ENCODE data around the gene SLC8A2. TPM values are rescaled to one million over a fixed set of nuclear protein-coding genes. Genes with fewer than 3 reads are reported as not detected.
A peak's percentile ranks its signal among the peaks of the same experiment; 100 is the strongest.

Gene SLC8A2
- total RNA-seq, 1 donor from 2014 or later: not detected

DNA sequence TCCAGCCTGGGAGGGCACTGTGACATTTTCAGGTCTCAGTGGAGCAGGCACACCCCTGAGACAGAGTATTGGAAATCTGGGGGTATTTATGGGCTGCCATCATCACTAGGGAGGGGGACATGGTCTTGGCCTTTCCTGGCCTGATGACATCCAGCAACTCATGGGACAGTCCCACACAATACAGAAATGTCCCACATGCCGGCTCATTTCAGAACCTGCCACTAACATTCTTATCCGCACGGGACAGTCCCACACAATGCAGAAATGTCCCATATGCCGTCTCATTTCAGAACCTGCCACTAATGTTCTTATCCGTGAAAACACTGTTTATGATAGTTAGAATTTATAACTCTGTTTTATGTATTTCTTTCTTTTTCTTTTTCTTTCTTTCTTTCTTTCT lies 9.8 kb downstream of the SLC8A2 start:
- no peak for DNase-seq (ENCODE audit: extremely low read depth, low read depth, low spot score)

DNA sequence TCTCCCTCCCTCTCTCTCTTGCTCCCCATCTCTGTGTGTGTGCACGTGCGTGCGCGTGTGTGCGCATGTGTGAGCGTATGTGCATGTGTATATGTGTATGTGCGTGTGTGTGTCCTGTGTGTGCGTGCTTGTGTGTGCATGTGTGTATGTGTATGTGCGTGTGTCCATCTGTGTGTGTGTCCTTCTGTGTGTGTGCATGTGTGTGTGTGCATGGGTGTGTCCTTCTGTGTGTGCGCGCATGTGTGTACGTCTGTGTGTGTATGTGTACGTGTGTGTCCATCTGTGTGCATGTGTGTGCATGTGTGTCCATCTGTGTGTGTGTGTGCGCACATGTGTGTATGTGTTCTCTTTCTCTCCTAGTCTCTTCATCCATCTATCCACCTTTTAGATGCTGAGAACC lies 12.2 kb downstream of the SLC8A2 start:
- DNase-seq (ENCODE audit: extremely low read depth, low read depth, low spot score): no peak

DNA sequence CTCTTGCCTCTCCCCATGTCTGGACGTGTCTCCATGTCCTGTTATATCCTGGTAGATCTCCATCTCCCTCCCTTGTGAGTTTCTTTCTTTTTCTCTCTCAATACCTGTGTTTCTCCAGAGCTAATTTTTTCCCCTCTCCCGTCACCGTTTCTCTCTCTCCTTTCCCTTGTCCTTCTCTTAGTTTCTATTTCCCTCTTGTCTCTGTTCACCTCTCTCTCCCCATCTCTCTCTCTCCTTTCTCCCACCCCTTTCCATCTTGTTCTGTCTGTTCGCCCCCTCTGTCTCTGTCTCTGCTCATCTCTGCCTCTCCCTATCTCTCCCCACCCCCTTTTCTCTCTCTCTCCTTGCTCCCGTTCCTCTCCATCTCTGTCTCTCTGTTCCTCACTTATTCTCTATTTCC lies 13.0 kb downstream of the SLC8A2 start:
- DNase-seq (ENCODE audit: extremely low read depth, low read depth, low spot score): no peak

DNA sequence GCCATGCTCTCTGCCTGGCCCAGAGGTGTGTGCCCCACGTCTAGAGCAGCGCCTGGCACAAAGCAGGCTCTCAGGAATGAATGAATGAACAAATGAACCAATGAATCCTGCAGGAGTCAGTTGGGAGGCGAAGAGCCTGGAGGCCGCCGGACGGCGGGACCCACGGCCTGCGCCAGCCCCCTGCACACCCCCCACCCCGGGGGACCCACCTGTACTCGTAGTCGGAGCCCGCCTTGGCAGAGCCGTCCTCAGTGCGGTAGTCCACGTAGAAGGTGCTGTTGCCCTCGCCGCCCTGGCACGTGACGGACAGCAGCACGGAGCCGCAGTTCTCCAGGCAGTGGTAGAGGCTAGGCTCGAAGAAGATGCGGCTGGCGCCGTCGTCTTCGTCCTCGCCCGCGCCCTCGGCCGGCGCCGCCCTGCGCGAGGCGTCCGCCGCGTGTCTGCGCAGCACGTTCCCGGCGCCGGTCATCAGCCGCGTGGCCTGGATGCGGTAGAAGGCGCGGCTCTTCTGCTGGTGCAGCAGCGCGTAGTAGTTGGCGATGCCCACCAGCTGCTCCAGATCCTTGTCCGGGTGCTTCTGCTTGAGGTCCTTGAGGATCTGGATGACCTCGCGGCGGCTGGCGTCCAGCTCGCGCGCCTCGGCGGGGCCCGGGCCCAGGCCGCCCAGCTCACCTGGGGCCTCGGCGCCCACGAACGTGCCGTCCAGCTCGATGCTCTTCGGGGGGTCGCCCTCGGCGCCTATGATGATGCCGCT lies 14.8 kb downstream of the SLC8A2 start:
- no peak for DNase-seq (ENCODE audit: extremely low read depth, low read depth, low spot score)

DNA sequence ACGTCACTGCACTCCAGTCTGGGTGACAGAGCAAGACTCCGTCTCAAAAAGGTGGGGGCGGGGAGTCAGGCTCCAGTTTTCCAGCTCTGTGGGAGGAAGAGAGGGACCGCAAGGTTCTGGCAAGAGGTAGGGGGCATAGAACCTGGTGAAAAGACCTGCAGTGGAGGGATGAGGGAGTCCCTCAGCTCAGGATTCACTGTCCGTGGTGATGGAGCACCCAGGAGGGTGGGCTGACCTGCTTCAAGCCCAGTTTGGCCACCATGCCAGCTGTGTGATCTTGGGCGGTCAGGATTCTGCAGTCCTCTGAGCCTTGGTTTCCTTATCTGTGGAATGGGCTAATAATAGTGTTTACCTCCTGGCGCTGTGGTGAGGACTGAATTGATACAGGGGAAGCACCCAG lies 21.2 kb downstream of the SLC8A2 start:
- no peak for DNase-seq (ENCODE audit: extremely low read depth, low read depth, low spot score)

DNA sequence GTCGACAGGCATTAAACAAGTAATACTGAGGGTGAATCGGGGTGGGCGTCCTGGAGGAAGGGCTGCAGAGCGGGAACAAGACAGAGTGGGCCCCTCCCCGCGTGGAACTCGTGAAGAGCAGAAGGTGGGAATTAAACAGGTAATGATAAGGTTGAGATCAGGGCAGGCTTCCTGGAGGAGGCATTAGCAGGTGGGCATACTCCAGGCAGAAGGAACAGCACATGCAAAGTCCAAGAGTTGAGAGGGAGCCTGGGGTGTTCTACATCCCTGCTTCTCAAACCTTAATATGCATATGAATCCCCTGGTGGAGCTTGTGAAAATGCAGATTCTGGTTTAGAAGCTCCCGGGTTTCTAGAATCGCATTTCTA lies 23.3 kb downstream of the SLC8A2 start:
- DNase-seq (ENCODE audit: extremely low read depth, low read depth, low spot score): no peak

DNA sequence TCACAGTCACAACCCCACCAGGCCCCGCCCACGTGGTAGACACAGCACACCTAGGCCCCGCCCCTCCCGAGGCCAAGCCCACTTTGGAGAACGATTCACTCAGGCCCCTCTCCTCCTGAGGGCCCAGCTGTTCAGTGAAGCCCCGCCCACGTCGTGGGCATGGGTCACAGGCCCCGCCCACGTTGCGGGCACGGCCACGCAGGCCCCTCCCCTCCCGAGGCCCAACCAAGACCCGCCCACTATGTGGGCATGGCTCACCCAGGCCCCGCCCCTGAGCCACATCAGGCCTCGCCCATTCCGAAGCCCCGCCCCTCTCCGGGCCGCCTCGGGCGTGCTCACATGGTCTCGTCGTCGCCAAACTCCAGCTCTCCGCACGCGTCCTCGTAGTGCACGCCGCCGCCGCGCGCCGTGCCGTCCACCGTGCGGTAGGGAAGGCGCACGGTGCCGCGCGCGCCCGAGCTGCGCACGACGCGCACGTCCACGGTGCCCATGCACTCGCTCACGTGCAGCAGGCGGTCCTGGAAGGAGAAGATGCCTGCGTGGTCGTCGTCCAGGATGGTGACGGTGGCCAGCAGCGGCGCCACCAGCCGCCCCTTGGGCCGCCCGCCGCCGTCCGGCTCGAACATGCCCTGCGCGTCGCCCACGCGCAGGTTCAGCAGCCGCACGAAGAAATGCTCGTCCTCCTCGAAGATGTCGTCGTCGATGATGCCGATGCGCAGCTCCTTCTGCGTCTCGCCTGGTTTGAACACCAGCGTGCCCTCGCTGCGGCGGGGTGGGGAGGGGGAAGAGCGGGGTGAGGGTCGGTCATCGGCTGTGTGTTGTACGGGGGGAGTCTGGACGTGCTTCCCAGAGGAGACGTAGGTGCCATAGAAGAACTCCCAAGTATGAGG lies 24.0 kb downstream of the SLC8A2 start:
- DNase-seq (ENCODE audit: extremely low read depth, low read depth, low spot score): no peak

DNA sequence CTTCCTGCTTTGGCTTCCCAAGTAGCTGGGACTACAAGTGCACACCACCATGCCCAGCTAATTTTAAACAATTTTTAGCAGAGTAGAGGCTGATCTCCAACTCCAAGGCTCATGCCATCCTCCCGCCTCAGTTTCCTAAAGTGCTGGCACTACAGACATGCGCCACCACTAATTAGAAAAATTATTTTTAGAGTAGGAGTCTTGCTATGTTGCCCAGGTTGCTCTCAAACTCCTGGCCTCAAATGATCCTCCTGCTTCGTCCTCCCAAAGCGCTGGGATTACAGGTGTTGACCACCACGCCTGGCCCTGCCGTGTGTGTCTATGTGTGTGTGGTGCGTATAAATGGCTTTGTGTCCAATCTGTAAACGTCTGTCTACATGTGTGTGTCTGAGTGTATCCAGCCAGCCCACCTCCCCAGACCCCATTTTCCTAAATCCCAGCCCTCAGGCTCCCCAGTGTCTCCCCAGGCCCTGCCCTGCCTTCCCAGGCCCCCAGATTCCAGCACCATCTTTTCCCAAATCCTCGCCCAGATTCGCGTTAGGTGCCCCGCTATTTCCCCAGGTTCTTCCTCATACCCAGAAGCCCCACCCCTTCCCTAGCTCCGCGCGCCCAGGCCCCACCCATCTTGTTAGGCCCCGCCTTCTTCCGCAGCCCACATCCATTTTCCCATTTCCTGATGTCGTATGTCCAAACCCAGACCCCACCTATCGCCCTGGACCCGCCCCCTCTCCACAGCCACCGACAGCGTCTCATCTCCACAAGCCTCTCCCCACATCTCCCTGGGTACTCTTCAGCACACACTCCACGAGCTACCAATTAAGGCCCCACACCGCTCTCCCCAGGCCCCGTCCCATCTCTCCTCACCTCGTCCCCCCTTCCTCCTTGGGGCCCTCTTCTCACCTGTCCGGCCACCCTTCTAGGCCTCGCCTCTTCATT lies 24.9 kb downstream of the SLC8A2 start:
- no peak for DNase-seq (ENCODE audit: extremely low read depth, low read depth, low spot score)

DNA sequence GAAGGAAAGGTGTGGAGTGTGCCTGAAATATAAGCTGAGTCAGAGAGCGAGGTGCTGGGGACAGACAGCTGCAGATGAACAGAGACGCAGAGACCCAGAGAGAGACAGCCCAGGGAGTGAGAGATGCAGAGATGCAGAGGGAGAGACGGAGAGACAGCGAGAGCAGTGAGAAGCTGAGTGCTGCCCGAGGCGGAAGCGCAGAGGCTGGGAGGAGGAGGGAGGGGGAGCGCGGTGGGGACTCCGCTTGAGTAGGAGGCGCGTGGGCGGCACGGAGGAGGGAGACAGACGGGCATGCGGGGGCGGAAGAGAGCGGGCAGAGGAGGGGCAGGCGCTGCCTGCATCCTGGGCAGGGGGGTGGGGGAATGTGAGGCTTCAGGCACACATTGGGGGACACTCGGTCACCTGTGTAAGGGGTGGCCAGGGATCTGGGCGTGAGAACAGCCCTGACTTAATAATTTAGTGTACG lies 25.7 kb downstream of the SLC8A2 start:
- DNase-seq (ENCODE audit: extremely low read depth, low read depth, low spot score): no peak

DNA sequence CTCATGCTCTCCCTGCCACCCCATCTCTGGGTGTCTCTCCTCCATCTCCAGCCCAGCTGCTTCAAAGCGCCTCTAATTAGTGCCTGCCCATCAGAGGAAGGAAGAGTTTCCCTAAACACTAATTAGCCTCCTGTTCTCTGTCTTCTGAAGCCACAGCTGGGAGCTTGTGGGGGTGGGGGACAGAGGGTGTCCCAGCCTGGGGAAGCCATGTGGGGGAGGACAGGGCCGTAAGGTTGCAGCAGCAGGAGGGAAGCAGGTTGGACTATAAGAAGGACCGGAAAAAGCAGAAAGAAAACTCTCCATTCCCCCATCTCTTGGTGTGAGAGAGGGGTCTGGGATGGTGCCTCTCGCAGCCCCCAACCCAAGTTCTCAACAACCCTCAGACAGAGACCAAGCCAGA lies 26.2 kb downstream of the SLC8A2 start:
- no peak for DNase-seq (ENCODE audit: extremely low read depth, low read depth, low spot score)

DNA sequence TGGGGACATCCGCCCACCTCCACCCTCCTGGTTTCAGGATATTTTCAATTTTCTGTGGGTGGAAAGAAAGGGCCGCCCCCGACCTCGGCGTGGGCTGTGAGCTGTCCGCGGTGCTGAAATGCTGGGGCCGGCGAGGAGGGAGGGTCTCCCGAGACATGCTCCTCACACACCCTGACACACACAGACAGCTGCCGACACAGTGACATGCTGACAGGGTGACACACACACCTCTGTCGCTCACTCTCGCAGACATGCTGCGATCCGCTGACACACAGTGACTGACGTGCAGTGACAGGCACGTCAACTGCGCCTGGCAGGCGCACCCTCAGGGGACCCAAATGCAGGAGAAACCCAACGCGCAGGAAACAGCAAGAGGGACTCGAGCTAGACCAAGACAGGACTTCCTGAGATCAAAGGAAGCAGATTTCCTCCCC lies 27.3 kb downstream of the SLC8A2 start:
- DNase-seq (ENCODE audit: extremely low read depth, low read depth, low spot score): no peak

DNA sequence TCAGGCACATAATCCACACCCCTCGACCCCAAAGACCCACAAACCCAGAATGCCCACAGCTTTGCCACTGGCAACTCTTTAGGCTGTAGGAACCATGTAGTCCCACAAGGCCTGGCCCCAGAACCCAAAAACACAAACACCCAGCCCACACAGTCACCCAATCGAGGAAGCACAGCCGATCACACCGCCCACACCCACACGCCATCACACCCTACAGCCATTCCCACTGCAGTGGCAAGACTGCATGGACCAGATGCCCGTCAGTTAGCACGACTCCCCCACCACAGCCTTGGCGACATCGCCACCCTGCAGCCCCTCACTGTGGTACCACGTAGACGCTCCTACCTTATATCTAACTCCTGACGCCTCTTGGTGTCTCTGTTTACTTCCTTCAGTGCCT lies 28.4 kb downstream of the SLC8A2 start:
- DNase-seq (ENCODE audit: extremely low read depth, low read depth, low spot score): no peak

DNA sequence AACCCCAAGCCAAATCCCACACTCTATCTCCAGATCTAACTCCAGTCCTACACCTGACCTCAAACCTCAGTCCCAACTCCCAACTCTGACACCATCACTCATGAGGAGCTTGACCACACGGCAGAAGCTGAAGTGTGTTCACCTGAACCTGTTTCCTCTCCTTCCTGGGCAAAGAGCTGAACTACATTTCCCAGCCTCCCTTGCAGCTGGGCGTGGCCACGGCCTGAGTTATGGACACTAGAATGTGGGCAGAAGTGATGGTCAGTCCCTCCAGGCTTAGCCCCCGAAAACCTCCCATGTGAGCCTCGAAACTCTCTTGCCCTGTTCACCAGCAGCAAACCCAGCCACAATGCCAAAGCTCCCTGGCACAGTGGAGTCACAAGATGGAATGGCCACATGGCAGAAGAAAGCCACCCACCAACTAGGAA lies 32.9 kb downstream of the SLC8A2 start:
- no peak for DNase-seq (ENCODE audit: extremely low read depth, low read depth, low spot score)

DNA sequence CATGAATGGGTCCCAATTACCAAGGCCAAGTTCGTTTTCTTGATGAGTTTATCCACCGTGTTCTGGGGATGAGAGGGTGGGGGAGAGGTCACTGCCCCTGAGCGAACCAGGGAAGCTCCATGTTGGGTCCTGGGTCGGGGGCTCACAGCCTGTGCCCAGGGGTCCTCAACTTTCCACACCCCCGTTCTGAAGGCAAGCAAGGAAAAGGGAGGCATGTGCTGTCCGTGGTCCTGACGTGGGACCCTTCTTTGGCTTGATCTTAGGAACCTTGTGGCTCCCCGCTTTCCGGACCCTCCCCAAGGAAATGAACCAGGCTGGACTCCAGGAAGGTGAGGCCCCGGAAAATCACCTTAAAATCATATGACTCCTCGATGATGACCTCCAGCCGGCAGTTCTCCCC lies 34.2 kb downstream of the SLC8A2 start:
- DNase-seq (ENCODE audit: extremely low read depth, low read depth, low spot score): no peak

DNA sequence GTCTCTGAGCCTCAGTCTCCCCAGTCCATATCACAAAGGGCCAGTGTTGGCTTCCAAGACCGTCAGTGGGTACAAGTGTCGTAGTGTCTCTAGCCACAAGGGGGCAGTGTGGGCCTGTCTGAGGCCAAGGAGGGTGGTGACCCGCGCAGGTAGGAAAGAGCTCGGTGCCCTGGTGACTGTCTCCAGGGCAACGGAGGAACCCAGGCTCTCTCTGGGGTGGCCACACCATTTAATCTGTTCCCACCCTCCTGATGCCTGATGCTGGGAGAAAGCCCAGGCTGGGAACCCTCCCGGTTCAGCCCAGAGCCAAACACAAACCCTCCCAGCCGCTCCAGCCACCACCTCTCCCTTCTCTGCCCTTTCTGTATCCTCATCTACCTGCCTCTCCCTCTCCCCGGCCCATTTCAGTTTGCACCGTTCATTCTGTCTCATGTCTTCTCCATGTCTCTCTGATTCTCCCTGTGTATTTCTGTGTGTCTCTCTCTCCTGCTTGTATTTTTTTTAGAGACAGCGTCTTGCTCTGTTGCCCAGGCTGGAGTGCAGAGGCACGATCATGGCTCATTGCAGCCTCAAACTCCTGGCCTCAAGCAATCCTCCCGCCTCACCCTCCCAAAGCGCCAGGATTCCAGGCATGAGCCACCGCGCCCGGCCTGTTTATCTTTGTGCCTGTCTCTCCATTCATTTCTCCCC lies 34.8 kb downstream of the SLC8A2 start:
- DNase-seq (ENCODE audit: extremely low read depth, low read depth, low spot score): peak; percentile 20

DNA sequence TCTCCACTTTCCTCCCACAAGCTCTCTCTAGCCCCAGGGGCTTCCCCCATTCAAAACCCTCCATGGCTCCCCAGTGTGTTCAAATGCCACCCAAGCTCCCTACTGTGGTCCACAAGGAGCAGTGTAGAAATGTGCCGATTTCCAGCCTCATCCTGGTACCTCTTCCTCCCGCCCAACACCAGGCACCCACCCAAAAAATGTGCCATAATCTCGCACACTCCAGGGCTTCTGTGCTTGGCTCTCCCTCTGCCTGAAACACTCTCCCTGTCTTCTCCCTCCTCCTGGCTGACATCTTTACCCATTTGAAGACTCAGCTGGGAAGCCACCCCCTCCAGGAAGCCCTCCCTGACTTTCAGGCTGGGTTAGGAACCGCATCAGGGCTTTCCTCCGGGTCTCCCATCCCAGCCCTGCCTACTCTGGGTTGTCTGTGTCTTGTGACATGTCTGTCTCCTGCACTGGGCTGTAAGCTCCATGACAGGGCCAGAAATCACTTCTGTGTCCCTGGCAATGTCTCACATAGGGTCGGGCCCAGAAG lies 35.7 kb downstream of the SLC8A2 start:
- no peak for DNase-seq (ENCODE audit: extremely low read depth, low read depth, low spot score)

DNA sequence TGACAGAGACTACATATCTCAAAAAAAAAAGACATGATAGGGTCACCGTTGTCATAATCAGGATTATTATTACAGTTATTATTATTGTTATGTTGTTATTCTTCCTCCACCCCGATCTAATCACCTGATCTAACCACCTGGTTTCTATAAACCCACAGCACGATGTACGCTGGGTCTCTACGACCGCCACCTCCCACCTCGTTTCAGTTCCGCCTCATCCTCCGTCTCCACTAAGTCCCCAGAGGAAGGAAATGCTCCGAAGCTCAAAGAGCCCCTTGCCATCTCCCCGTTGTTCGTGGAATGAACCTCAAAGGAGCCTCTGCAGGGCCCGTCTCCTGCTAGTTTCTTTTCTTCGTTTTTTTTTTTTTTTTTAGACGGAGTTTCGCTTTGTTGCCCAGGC lies 36.5 kb downstream of the SLC8A2 start:
- DNase-seq (ENCODE audit: extremely low read depth, low read depth, low spot score): no peak

DNA sequence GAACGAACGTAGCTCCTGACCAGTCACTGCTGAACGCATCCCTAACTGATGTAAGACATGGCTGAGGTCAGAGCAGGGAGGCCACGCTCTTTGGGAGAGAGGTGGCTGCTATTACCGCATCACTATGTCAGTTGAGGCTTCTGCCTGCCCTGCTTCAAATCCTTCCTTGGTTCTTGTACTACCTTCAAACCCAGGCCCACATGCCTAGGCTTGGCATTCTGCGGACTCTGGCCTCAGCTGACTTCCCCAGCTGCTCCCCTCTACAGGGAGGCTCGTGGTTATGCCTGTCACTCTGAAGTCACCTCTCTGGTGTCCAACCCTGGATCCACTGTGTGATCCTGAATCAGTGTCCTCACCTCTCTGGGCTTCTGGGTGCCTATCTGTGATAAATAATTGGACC lies 37.6 kb downstream of the SLC8A2 start:
- no peak for DNase-seq (ENCODE audit: extremely low read depth, low read depth, low spot score)

DNA sequence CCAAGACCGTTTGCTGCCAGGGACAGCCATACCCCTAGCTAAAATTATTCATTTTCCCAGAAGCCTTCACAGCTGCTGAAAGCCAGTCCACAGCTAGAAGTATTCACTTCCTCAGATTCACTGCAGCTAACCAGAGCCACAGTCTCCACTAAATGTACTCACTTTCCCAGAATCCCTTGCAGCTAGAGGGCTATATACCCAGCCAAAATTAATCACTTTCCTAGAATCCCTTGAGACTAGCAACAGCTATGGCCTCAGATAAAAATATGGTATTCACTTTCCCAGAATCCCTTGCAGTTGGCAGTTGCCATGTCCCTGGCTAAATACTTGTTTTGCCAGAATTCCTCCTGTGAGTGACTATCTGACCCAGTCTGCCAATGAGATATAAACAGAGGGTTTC lies 38.6 kb downstream of the SLC8A2 start:
- DNase-seq (ENCODE audit: extremely low read depth, low read depth, low spot score): no peak

DNA sequence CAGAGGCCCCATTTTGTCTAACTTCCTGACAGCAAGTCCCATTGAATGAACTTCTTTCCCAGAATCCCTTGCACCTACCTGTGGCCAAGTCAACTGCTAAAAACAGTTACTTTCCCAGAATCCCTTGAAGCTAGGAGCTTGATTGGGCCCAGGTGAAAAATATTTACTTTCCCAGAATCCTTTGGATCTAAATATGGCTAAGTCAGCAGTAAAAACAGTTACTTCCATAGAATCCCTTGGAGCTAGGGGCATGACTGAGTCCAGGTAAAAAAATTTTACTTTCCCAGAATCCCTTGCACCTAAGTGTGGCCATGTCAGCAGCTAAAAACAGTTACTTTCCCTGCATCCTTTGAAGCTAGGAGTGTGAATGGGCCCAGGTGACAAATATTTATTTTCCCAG lies 39.2 kb downstream of the SLC8A2 start:
- DNase-seq (ENCODE audit: extremely low read depth, low read depth, low spot score): no peak

All from glomerular endothelial cell (primary cell).